WTC11 (cell line): ENCODE measurements around the gene GTF2H1. TPM values are rescaled to one million over a fixed set of nuclear protein-coding genes. Genes with fewer than 3 reads are reported as not detected.

ENCODE experiments used
- ATAC-seq: fragments of 200-7000 bp; cut with Tn5 transposase; 2 replicates; pipeline ENCODE4 v1.10.0; 2021; ENCODE audit warnings: mild to moderate bottlenecking, moderate library complexity
- CTCF ChIA-PET: fragments of 300-600 bp; sonication (Branson Sonifier 250); formaldehyde crosslinking; loops from one replicate; lab custom pipeline; 2021; ENCODE audit warnings: antibody characterized with exemption; lab: Charles Lee
- POLR2A ChIA-PET: fragments of 350-600 bp; sonication (Branson Sonifier 250); formaldehyde crosslinking; loops from one replicate; lab custom pipeline; 2021; ENCODE audit warnings: antibody characterized with exemption; lab: Charles Lee
- DNase-seq: peaks from one replicate; pipeline ENCODE4 v3.0.0; 2021; ENCODE audit warnings: low spot score
- H3K27ac Mint-ChIP-seq: 2 replicates; pipeline ENCODE4 v1.8.0; 2021; ENCODE audit warnings: mixed read lengths
- H3K27me3 Mint-ChIP-seq: 2 replicates; pipeline ENCODE4 v1.8.0; 2021; ENCODE audit warnings: low read depth, mild to moderate bottlenecking, moderate library complexity, mixed read lengths
- H3K36me3 Mint-ChIP-seq: 2 replicates; pipeline ENCODE4 v1.8.0; 2021; ENCODE audit warnings: mixed read lengths
- H3K4me1 Mint-ChIP-seq: 2 replicates; pipeline ENCODE4 v1.8.0; 2022; ENCODE audit warnings: mixed read lengths
- H3K4me3 Mint-ChIP-seq: 2 replicates; pipeline ENCODE4 v1.8.0; 2021; ENCODE audit warnings: mild to moderate bottlenecking, moderate library complexity, mixed read lengths
- H3K9me3 Mint-ChIP-seq: 2 replicates; pipeline ENCODE4 v1.8.0; 2021; ENCODE audit warnings: mixed read lengths
- AFF4 ChIP-seq: sonication (generic); formaldehyde crosslinking; IDR thresholded peaks from 2 replicates; pipeline ENCODE4 v1.8.1; 2023; ENCODE audit warnings: mild to moderate bottlenecking, missing genetic modification reagents, borderline replicate concordance
- ATF2 ChIP-seq: sonication (generic); formaldehyde crosslinking; IDR thresholded peaks from 2 replicates; pipeline ENCODE4 v1.8.1; 2022; ENCODE audit warnings: low read depth, missing genetic modification reagents, borderline replicate concordance
- ATF3 ChIP-seq: sonication (generic); formaldehyde crosslinking; conservative IDR thresholded peaks from 2 replicates; pipeline ENCODE4 v1.8.1; 2022; ENCODE audit warnings: mild to moderate bottlenecking, missing genetic modification reagents
- CTCF ChIP-seq: fragments of 200-600 bp; IDR thresholded peaks from 2 replicates; pipeline ENCODE4 v1.8.0; 2022; ENCODE audit warnings: antibody characterized with exemption
- ELF4 ChIP-seq: sonication (generic); formaldehyde crosslinking; IDR thresholded peaks from 2 replicates; pipeline ENCODE4 v1.8.1; 2022; ENCODE audit warnings: low read depth, mild to moderate bottlenecking, moderate library complexity, missing genetic modification reagents
- GTF2I ChIP-seq: fragments of 250-450 bp; sonication (Bioruptor Pico); conservative IDR thresholded peaks from 2 replicates; pipeline ENCODE4 v1.4.0; 2021; ENCODE audit warnings: mild to moderate bottlenecking
- KAT7 ChIP-seq: sonication (generic); formaldehyde crosslinking; IDR thresholded peaks from 2 replicates; pipeline ENCODE4 v1.8.1; 2023; ENCODE audit warnings: missing genetic modification reagents, mild to moderate bottlenecking, borderline replicate concordance
- MAX ChIP-seq: sonication (generic); formaldehyde crosslinking; IDR thresholded peaks from 2 replicates; pipeline ENCODE4 v1.8.0; 2022; ENCODE audit warnings: mild to moderate bottlenecking, missing genetic modification reagents
- NR1H2 ChIP-seq: sonication (generic); formaldehyde crosslinking; IDR thresholded peaks from 2 replicates; pipeline ENCODE4 v1.9.0; 2021; ENCODE audit warnings: mild to moderate bottlenecking, moderate library complexity, missing genetic modification reagents
- PRDM15 ChIP-seq: sonication (generic); formaldehyde crosslinking; IDR thresholded peaks from 2 replicates; pipeline ENCODE4 v1.8.0; 2022; ENCODE audit warnings: missing genetic modification reagents
- RORB ChIP-seq: fragments of 250-450 bp; sonication (Bioruptor Pico); IDR thresholded peaks from 2 replicates; pipeline ENCODE4 v1.9.0; 2021; ENCODE audit warnings: mild to moderate bottlenecking
- SMAD4 ChIP-seq: sonication (generic); formaldehyde crosslinking; IDR thresholded peaks from 2 replicates; pipeline ENCODE4 v1.8.0; 2022; ENCODE audit warnings: mild to moderate bottlenecking, missing genetic modification reagents
- ZBTB21 ChIP-seq: sonication (generic); formaldehyde crosslinking; IDR thresholded peaks from 2 replicates; pipeline ENCODE4 v1.8.1; 2023; ENCODE audit warnings: mild to moderate bottlenecking, missing genetic modification reagents, borderline replicate concordance
- ZNF232 ChIP-seq: sonication (generic); formaldehyde crosslinking; IDR thresholded peaks from 2 replicates; pipeline ENCODE4 v1.8.0; 2022; ENCODE audit warnings: mild to moderate bottlenecking, missing genetic modification reagents
- ZNF263 ChIP-seq: sonication (generic); formaldehyde crosslinking; IDR thresholded peaks from 2 replicates; pipeline ENCODE4 v1.8.1; 2022; ENCODE audit warnings: low read depth, mild to moderate bottlenecking, moderate library complexity, missing genetic modification reagents
- ZNF281 ChIP-seq: sonication (generic); formaldehyde crosslinking; IDR thresholded peaks from 2 replicates; pipeline ENCODE4 v1.8.0; 2023; ENCODE audit warnings: mild to moderate bottlenecking, missing genetic modification reagents
- ZNF425 ChIP-seq: fragments of 250-450 bp; sonication (Bioruptor Pico); conservative IDR thresholded peaks from 2 replicates; pipeline ENCODE4 v1.9.0; 2021; ENCODE audit warnings: mild to moderate bottlenecking
- total RNA-seq: library from RNA; stranded (reverse); gene quantifications from 3 replicates; pipeline ENCODE4 v1.2.3, GENCODE V29; 2021

Gene GTF2H1
- total RNA-seq, 1 experiment from 2014 or later: 24.1 TPM

- Mint-ChIP-seq H3K36me3 (peaks cover 35% of the 10 kb centered on the region), H3K27me3 (peaks cover 9% of the 10 kb centered on the region), H3K4me3 (peak within 1 kb of the TSS; percentile 98), H3K9me3 (no peaks in the 10 kb centered on the region), H3K27ac (peak within 1 kb of the TSS; percentile 96), H3K4me1 (peaks cover 25% of the 10 kb centered on the region)
- POLR2A ChIA-PET: interaction anchor here (1.3 to 2.2 kb wide), 3 partner anchors 14 to 132 kb away, joined by 3 to 14 read pairs (median 8); partner anchors contain the start of gene TSG101
- ATAC-seq: peak; percentile 63
- CTCF ChIA-PET: interaction anchor here (0.8 to 2.9 kb wide), 6 partner anchors 16 to 327 kb away, joined by 3 to 22 read pairs (median 4); no protein-coding TSS in a partner anchor
- peak; percentile 87 for DNase-seq
- TF ChIP-seq ATF3 (CRISPR knock-in tag) (no peak), ZBTB21 (CRISPR knock-in tag) (peak; percentile 89), CTCF (no peak), ZNF425 (CRISPR knock-in tag) (no peak), SMAD4 (CRISPR knock-in tag) (no peak), ATF2 (CRISPR knock-in tag) (peak; percentile 45; the same call in 1 of the 2 replicates), AFF4 (CRISPR knock-in tag) (0 out of 2 replicates have a peak, but pooled peaks have one; percentile 63), ZNF281 (CRISPR knock-in tag) (peak; percentile 42; the same call in 1 of the 2 replicates), KAT7 (CRISPR knock-in tag) (peak; percentile 70; the same call in 1 of the 2 replicates), RORB (CRISPR knock-in tag) (no peak), ELF4 (CRISPR knock-in tag) (peak; percentile 94), ZNF263 (CRISPR knock-in tag) (no peak), GTF2I (no peak), PRDM15 (peak; percentile 22; the same call in 1 of the 2 replicates), NR1H2 (CRISPR knock-in tag) (no peak), MAX (CRISPR knock-in tag) (peak; percentile 97), ZNF232 (peak; percentile 70)
Measured at GRCh38 chr11:18394275-18394927, 72.0 kb downstream of the GTF2H1 start, which contains the start of gene LDHA. Gene LDHA (plus strand): TSS chr11:18394563. CDS start chr11:18396843, 2,280 bp downstream.
